ENCODE measurements around the gene STK39. TPM values are rescaled to one million over a fixed set of nuclear protein-coding genes. Genes with fewer than 3 reads are reported as not detected.

The STK39 gene
- total and polyA plus RNA-seq, 9 of the 15 experiments (the other 6 are each of a cell fraction or from before 2014, with no cell fraction given), result 0.19 to 0.76 (median 0.51) TPM

GRCh38 chr2:168198476-168199207, 48.8 kb downstream of the STK39 start:
- H3K27me3 ChIP-seq (ENCODE audit: control insufficient read depth in 2 of 2, insufficient read depth in 2 of 2, low read length in 2 of 2), result peaks cover 5 to 8% of the 10 kb centered on the region in 2 experiments; a peak in 4 of 5 replicates
- H3K79me2 ChIP-seq (ENCODE audit: control insufficient read depth, insufficient read depth, low read length), result no peaks in the 10 kb centered on the region
- ChIA-PET POLR2A (no interaction called here), CTCF (ENCODE audit: low intra/inter-chr PET ratio) (no interaction called here)
- intact Hi-C loops (cut with micrococcal nuclease), result no loop called here
- BruUV-seq (replicated peaks), result no TSS peak
- H3K9ac ChIP-seq (ENCODE audit: insufficient read depth in 1 of 2, low read depth in 2 of 2, low read length in 2 of 2), result no peak overlapping the region
- in situ Hi-C loops (cut with MboI), result no loop called here
- no peaks in the 10 kb centered on the region for H3K9me1 ChIP-seq (ENCODE audit: control insufficient read depth, insufficient read depth, low read length)
- H3K36me3 ChIP-seq (ENCODE audit: control insufficient read depth, insufficient read depth, low read length), result no peaks in the 10 kb centered on the region
- FAIRE-seq, result no peak
- TF ChIP-seq MCM5 (IDR thresholded peaks at IDR 0.05; ENCODE audit: low read depth) (no peak), SREBF1 (IDR thresholded peaks at IDR 0.05; ENCODE audit: borderline replicate concordance, low read depth, low read length) (no peak), RUNX1 (IDR thresholded peaks at IDR 0.05; ENCODE audit: low read depth) (no peak), POLR2H (tag; IDR thresholded peaks at IDR 0.05; ENCODE audit: low read depth) (no peak), LARP7 (IDR thresholded peaks at IDR 0.05) (no peak), HDAC2 (IDR thresholded peaks at IDR 0.05) (no peak), ZNF444 (CRISPR knock-in tag; IDR thresholded peaks at IDR 0.05) (no peak), ZNF121 (CRISPR knock-in tag; conservative IDR thresholded peaks at IDR 0.05) (no peak), CREB5 (CRISPR knock-in tag; IDR thresholded peaks at IDR 0.05) (no peak), RBM17 (IDR thresholded peaks at IDR 0.05; ENCODE audit: borderline replicate concordance, low read depth, low read length) (no peak), TBL1XR1 (IDR thresholded peaks at IDR 0.05; ENCODE audit: low read length in 2 of 2) (no peak), ZNF766 (CRISPR knock-in tag; conservative IDR thresholded peaks at IDR 0.05) (no peak), ZKSCAN8 (CRISPR knock-in tag; IDR thresholded peaks at IDR 0.05) (no peak), FOXJ3 (CRISPR knock-in tag; IDR thresholded peaks at IDR 0.05) (no peak), TCF7L2 (IDR thresholded peaks at IDR 0.05; ENCODE audit: low read depth, low read length) (no peak), SIX5 (IDR thresholded peaks at IDR 0.05; ENCODE audit: borderline replicate concordance in 1 of 2, insufficient read depth in 1 of 2, low read depth in 1 of 2, low read length in 2 of 2) (no peak), SUPT5H (IDR thresholded peaks at IDR 0.05) (no peak)
- no peak overlapping the region for H3K4me2 ChIP-seq (ENCODE audit: insufficient read depth, low read length)
- DNase-seq (ENCODE audit: extremely low read depth in 1 of 4, low spot score in 3 of 4), result no peak
- no peak overlapping the region for H3K4me3 ChIP-seq
- H4K20me1 ChIP-seq (replicated peaks; ENCODE audit: control insufficient read depth, insufficient read depth, low read length), result no peaks in the 10 kb centered on the region
- H2AFZ ChIP-seq (ENCODE audit: low read depth, low read length), result no peak overlapping the region
- WGBS (ENCODE audit: insufficient coverage, low coverage, missing lambda C conversion rate), result 4% methylated on average over 7 of the region's 7 CpGs
- ATAC-seq, result no peak
- H3K27ac ChIP-seq (ENCODE audit: extremely low read depth, low read depth, low read length), result no peak overlapping the region
- no peaks in the 10 kb centered on the region for H3K9me3 ChIP-seq (replicated peaks; ENCODE audit: control insufficient read depth, insufficient read depth, low read depth, low read length)
- no peaks in the 10 kb centered on the region for H3K4me1 ChIP-seq (replicated peaks in 1 of 2; ENCODE audit: control insufficient read depth in 2 of 2, insufficient read depth in 2 of 2, low read length in 2 of 2)

All from K562 (cell line).